Immature natural killer cell (primary cell): Measurements from ENCODE around the gene COL4A1. TPM values are rescaled to one million over a fixed set of nuclear protein-coding genes. Genes with fewer than 3 reads are reported as not detected.
A peak's percentile ranks its signal among the peaks of the same experiment; 100 is the strongest.

Experiments
- DNase-seq, 3 donors: peaks; one replicate each; pipeline ENCODE4 v3.0.0; 2022; ENCODE audit warnings: mixed read lengths in 1 of 3
- H3K27ac Mint-ChIP-seq, 6 donors: one replicate each; pipeline ENCODE4 v1.8.0; 2020; ENCODE audit warnings: mixed read lengths in 6 of 6, mild to moderate bottlenecking in 5 of 6, inconsistent platforms in 4 of 6, moderate library complexity in 3 of 6
- H3K27me3 Mint-ChIP-seq, 3 donors: one replicate each; pipeline ENCODE4 v1.8.0; 2020 to 2021; ENCODE audit warnings: low read depth in 3 of 3, mild to moderate bottlenecking in 3 of 3, mixed read lengths in 3 of 3, moderate library complexity in 3 of 3, inconsistent platforms in 1 of 3
- H3K36me3 Mint-ChIP-seq, 3 donors: one replicate each; pipeline ENCODE4 v1.8.0; 2020; ENCODE audit warnings: mixed read lengths in 3 of 3, inconsistent platforms in 2 of 3, mild to moderate bottlenecking in 2 of 3
- H3K4me1 Mint-ChIP-seq, 2 donors: one replicate each; pipeline ENCODE4 v1.8.0; 2020; ENCODE audit warnings: inconsistent platforms in 2 of 2, mild to moderate bottlenecking in 2 of 2, mixed read lengths in 2 of 2, moderate library complexity in 1 of 2
- H3K4me3 Mint-ChIP-seq, 5 donors: one replicate each; pipeline ENCODE4 v1.8.0; 2020; ENCODE audit warnings: mild to moderate bottlenecking in 5 of 5, mixed read lengths in 5 of 5, inconsistent platforms in 3 of 5, moderate library complexity in 3 of 5
- H3K9me3 Mint-ChIP-seq, 6 donors: one replicate each; pipeline ENCODE4 v1.8.0; 2020; ENCODE audit warnings: mild to moderate bottlenecking in 6 of 6, mixed read lengths in 6 of 6, inconsistent platforms in 4 of 6, moderate library complexity in 3 of 6
- polyA plus RNA-seq, 3 donors: library from polyadenylated mRNA; unstranded; fragments of 300-500 nt; fragmentation: Illumina TruSeq; gene quantifications; one replicate each; pipeline ENCODE4 v1.2.3, GENCODE V29; 2021

COL4A1 gene
- polyA plus RNA-seq, 3 donors from 2014 or later = not detected

DNA sequence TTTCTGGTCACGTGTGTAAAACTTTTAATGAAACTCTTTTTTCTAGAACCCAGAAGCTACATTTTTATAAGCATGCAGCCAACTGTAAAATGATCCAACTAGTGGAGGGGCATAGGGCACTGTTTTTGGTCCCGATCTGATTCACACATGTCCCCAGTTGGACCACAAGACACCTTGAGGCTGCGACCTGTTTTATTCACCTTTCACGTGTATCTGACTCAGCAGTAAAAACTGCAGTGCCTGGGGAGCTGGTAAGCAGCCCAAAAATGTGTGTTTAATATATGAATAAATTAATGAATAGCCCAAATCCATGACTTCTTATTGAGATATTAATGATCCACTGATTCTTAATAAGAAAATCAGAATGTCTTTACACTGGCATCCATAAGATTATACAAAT is 140.4 kb downstream of the COL4A1 start:
- no peaks in the 10 kb centered on the region for H3K9me3 Mint-ChIP-seq
- peaks cover 2 to 6% (median 2%) of the 10 kb centered on the region in 3 donors for H3K27me3 Mint-ChIP-seq
- DNase-seq = no peak
- no peak overlapping the region for H3K27ac Mint-ChIP-seq
- H3K4me3 Mint-ChIP-seq = no peak overlapping the region
- H3K4me1 Mint-ChIP-seq = no peaks in the 10 kb centered on the region
- H3K36me3 Mint-ChIP-seq = no peaks in the 10 kb centered on the region

DNA sequence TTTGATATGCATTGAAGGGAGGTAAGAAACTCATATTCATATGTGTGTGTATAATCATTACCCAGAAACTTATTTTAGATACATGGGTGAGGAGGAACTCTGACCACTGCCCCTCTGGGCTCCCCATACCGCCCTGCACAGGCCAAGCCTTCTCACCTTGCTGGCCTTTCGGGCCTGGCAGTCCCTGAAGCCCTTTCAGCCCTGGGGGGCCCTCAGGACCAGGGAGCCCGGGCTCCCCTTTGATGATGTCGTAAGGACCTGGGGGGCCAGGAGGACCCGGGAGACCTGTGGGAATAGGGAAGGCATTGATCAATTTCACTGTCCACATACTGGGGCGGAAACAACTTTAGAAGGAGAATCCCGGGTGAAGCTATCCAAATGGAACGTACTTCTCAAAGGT is 142.3 kb downstream of the COL4A1 start:
- H3K4me1 Mint-ChIP-seq = no peaks in the 10 kb centered on the region
- no peak for DNase-seq
- no peaks in the 10 kb centered on the region for H3K9me3 Mint-ChIP-seq
- H3K27me3 Mint-ChIP-seq = peaks cover 2 to 6% (median 2%) of the 10 kb centered on the region in 3 donors
- H3K4me3 Mint-ChIP-seq = no peak overlapping the region
- H3K36me3 Mint-ChIP-seq = no peaks in the 10 kb centered on the region
- no peak overlapping the region for H3K27ac Mint-ChIP-seq

DNA sequence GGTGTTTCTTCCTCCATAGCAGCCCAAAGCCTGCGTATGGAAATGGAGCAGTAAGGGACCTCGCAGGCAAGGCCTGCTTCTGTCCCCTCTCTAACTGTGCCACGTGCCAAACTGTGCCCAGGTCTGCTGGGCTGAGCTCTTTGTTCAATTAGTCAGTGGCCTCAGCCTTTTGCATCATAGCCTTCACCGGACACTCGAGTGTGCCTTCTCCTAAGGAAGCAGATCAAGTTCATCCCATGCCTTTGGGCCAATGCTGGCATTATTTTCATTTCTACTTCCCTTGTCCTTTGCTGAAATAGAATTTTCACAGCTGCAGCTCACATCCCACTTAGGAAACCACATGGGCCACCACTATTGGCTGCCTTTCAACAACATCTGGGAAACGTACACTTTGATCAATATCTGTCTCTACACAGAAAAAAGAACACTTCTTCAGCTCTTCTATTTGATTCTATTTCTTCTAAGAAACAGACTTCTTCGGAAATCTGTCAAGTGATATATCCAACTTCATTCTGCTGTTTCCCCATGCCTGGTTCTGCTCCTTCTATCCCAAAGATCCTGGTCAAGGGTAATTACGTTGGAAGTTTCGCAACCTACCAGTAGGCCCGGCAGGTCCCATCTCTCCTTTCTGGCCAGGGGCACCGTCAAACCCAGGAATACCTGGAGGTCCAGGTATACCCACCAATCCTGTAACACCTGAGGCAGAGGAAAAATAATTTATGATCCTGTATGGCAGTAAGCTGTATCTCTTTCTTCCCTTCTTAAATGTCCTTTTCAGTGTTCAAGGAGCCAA is 143.9 kb downstream of the COL4A1 start:
- no peaks in the 10 kb centered on the region for H3K4me1 Mint-ChIP-seq
- H3K9me3 Mint-ChIP-seq = no peaks in the 10 kb centered on the region
- no peak for DNase-seq
- H3K27ac Mint-ChIP-seq = no peak overlapping the region
- H3K4me3 Mint-ChIP-seq = no peak overlapping the region
- no peaks in the 10 kb centered on the region for H3K36me3 Mint-ChIP-seq
- peaks cover 2 to 6% (median 2%) of the 10 kb centered on the region in 3 donors for H3K27me3 Mint-ChIP-seq

DNA sequence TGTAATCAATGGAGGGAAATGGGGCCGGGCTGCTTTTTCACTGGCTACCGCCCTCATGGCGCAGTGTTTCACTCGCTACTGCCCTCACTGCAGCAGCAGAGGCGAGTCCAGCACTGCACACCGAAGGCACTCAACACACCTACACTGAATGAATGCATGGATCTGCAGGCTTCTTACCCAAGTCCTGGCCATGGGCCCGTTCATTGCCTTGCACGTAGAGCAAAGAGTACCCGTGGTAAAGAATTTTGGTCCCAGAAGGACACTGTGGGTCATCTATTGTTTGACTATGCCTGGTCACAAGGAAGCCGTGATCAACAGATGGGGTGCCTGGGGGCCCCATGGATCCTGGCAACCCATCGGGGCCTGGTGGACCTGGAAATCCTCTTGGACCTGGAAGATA is 144.9 kb downstream of the COL4A1 start:
- Mint-ChIP-seq H3K4me3 (no peak overlapping the region), H3K27ac (no peak overlapping the region), H3K36me3 (no peaks in the 10 kb centered on the region), H3K4me1 (no peaks in the 10 kb centered on the region), H3K27me3 (peaks cover 0 to 3% (median 2%) of the 10 kb centered on the region in 3 donors), H3K9me3 (no peaks in the 10 kb centered on the region)
- no peak for DNase-seq

DNA sequence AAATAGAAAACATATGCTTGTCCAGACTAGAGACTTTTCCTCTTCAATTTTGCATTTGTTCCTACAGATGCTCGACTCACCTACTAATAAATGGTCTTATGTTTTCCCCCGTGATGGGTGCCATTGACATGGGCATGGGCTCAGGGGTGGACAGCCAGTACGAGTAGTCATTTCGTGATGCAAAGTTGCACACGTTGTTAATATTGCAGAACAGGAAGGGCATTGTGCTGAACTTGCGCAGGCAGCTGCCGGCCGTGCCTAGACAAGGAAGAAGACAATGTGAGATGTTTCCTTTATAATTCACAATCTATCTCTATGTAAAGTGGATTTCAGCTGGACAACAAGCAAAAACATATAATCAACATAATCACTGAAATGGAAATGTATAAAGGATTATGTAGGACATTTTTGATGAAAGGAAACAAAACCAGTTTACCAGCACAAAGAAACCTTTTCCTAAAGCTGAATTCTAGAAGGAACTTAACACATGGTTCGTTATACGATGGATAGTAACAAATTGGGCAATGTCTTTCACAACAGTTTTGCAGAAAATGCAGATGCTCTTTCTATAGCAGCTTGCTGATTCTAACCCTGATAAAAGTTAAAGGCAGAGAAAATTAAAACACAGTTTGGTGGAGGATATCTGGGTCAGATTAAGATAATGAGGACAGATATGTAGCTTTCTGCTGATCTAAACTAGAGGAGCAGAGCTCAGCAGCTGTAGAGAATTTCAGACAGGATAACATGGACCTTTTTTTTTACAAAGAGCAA is 145.7 kb downstream of the COL4A1 start:
- no peak for DNase-seq
- H3K4me3 Mint-ChIP-seq = no peak overlapping the region
- peaks cover 0 to 3% (median 2%) of the 10 kb centered on the region in 3 donors for H3K27me3 Mint-ChIP-seq
- no peaks in the 10 kb centered on the region for H3K36me3 Mint-ChIP-seq
- no peaks in the 10 kb centered on the region for H3K4me1 Mint-ChIP-seq
- peaks cover 0 to 1% (median 0%) of the 10 kb centered on the region in 6 donors for H3K9me3 Mint-ChIP-seq
- no peak overlapping the region for H3K27ac Mint-ChIP-seq

DNA sequence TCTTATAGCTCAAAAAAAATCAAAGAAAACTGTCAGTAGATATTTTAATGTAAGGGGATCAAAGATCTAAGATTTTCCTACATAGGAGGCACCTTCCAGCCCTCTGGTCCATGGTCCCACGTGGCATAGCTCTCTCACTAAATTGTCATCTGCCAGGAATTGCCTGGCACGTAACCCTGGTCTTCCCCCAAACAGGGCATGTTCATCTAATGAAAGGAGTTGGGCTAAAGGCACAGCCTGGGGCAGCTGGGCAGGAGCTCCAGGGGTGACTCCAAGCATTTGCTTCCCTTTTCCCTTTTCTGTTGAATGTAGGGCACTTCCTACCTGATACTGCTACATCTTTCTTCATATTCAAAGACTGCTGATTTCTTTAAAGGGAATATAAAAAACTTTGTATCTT is 148.7 kb downstream of the COL4A1 start:
- H3K4me3 Mint-ChIP-seq = no peak overlapping the region
- no peak overlapping the region for H3K27ac Mint-ChIP-seq
- H3K27me3 Mint-ChIP-seq = peaks cover 0 to 4% (median 0%) of the 10 kb centered on the region in 3 donors
- no peaks in the 10 kb centered on the region for H3K36me3 Mint-ChIP-seq
- DNase-seq = no peak
- H3K9me3 Mint-ChIP-seq = peaks cover 0 to 1% (median 0%) of the 10 kb centered on the region in 6 donors
- H3K4me1 Mint-ChIP-seq = no peaks in the 10 kb centered on the region

DNA sequence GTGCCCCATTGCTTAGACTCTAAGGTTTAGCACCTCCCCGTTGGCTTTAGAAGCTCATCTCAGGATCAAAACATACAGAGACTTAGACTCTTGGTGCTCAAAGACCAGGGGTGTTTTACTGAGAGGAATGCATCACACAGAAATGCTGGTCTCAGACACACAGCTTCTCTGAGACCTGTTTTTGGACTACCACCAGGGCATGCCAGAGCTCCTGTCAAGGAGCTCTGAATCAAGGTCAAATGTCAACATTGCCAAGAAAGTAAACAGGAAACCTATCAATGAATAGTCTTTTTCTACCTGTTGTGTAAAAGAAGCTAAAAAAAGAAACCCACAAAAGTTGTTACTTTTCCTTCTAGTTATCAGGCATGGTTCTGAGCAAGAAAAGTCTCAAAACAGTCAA is 149.2 kb downstream of the COL4A1 start:
- H3K9me3 Mint-ChIP-seq = peaks cover 0 to 1% (median 0%) of the 10 kb centered on the region in 6 donors

DNA sequence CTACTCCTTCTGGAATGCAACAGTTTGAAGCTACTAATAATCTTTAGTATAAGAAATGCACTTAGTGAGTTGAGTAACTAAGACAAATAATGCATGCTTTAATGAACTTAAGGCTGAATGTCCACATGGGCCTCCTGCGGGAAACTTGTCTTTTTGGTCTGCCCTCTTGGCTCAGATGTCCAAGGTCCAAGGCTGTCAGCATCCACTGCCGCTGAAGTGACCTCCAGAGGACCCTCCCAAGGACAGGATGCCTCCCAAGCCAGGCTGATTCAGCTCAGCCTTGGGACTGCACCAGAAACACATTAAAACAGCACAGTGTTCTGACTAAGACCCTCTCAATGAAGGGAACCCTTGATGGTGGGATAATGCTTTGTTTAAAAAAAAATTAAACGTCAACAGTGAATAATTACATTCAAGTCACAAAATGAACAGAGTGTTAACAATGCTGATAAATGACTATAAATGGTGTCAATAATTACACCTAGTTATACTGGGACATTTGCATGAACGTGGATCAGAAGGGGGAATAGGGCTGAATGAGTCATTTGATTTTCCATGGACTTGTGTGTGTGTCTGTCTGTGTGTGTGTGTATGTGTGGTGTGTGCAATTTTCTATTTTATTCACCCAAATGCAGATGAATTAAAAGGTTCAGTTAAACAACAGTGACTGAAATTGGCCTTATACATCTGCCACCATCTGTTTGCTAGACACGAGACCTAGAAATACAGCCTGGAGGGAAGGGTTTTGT is 150.5 kb downstream of the COL4A1 start:
- H3K27ac Mint-ChIP-seq = no peak overlapping the region
- peaks cover 0 to 4% (median 0%) of the 10 kb centered on the region in 3 donors for H3K27me3 Mint-ChIP-seq
- DNase-seq = no peak
- peaks cover 0 to 1% (median 0%) of the 10 kb centered on the region in 6 donors for H3K9me3 Mint-ChIP-seq
- no peaks in the 10 kb centered on the region for H3K4me1 Mint-ChIP-seq
- no peaks in the 10 kb centered on the region for H3K36me3 Mint-ChIP-seq
- H3K4me3 Mint-ChIP-seq = no peak overlapping the region

More for the DNA sequence above, 149.2 kb downstream of the COL4A1 start:
- H3K4me3 Mint-ChIP-seq = no peak overlapping the region
- peaks cover 0 to 2% (median 0%) of the 10 kb centered on the region in 3 donors for H3K27me3 Mint-ChIP-seq
- DNase-seq = no peak
- no peak overlapping the region for H3K27ac Mint-ChIP-seq
- H3K4me1 Mint-ChIP-seq = no peaks in the 10 kb centered on the region
- no peaks in the 10 kb centered on the region for H3K36me3 Mint-ChIP-seq

DNA sequence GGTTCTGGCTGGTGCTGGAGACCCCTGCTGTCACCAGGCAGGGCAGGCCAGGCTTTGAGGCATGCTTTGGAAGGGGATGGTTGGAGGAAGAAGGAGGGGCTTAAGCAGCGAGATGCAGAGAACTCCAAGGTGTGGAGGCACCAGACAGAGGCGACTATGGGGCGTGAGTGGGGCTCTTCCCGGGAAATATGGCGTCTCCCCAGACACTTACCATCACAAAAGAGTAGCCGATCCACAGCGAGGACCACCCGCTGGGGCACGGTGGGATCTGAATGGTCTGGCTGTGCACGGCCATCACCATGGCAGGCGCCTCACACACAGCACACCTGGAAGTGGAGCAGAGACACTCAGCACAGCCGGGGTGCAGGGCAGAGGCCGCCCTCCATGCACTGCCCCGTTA is 151.9 kb downstream of the COL4A1 start:
- Mint-ChIP-seq H3K36me3 (no peaks in the 10 kb centered on the region), H3K9me3 (peaks cover 0 to 1% (median 0%) of the 10 kb centered on the region in 6 donors), H3K27ac (no peak overlapping the region), H3K27me3 (peaks cover 0 to 5% (median 0%) of the 10 kb centered on the region in 3 donors), H3K4me1 (no peaks in the 10 kb centered on the region), H3K4me3 (no peak overlapping the region)
- DNase-seq = no peak

DNA sequence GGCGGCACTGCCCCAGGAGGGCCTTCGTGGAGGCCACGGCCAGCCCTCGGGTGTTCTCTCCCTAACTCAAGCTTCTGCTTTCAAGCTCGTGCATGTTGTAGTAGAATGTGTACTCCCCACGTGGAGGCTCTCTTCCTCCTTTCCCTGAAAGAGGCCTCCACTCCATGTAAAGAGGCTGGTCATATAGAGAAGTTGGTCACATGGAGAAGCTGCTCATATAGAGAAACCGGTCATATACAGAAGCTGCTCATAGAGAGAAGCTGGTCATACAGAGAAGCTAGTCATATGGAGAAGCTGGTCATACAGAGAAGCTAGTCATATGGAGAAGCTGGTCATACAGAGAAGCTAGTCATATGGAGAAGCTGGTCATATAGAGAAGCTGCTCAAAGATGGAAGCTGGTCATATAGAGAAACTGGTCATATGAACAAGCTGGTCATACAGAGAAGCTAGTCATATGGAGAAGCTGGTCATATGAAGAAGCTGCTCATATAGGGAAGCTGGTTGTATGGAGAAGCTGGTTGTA is 152.5 kb downstream of the COL4A1 start:
- Mint-ChIP-seq H3K36me3 (no peaks in the 10 kb centered on the region), H3K4me1 (no peaks in the 10 kb centered on the region), H3K9me3 (peaks cover 0 to 1% (median 0%) of the 10 kb centered on the region in 6 donors), H3K27me3 (peaks cover 0 to 5% (median 0%) of the 10 kb centered on the region in 3 donors), H3K4me3 (no peak overlapping the region), H3K27ac (no peak overlapping the region)
- no peak for DNase-seq

DNA sequence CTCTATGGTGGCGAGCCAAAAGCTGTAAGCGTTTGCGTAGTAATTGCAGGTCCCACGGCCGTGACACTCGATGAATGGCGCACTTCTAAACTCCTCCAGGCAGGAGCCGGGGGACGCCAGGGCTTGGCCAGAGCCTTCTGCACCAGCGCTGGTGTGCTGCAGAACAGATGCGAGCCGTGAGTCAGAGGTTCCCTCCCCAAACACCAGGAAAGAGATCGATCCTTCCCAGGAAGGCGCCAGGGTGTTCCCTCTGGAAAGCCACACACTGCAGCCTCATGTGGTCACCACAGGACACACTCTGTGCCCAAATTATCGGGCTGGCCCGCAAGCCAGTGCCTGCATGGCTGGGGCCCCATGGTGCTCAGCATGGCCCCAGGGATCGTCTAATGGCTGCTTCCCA is 154.6 kb downstream of the COL4A1 start:
- no peak overlapping the region for H3K27ac Mint-ChIP-seq
- peaks cover 0 to 5% (median 0%) of the 10 kb centered on the region in 3 donors for H3K27me3 Mint-ChIP-seq

DNA sequence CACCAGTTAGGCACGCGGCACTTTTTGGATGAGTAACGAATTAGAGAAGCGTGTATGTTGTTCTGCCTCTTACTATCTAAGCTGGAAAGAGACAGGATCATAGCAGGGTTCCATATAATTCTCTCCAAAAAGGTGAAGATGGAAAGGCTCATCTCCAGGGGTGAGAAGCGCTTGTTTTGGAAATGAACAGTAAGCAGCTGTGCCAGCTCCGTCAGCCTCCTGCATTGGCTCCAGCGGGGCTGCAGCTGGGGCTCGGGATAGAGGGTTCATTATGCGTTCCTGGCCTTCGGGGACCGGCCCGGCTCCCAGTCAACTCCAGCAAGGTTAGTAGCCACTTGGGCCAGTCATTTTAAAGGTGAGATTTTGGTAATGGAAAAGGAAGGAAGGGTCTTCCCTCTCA is 155.5 kb downstream of the COL4A1 start:
- H3K27me3 Mint-ChIP-seq = peaks cover 0 to 5% (median 0%) of the 10 kb centered on the region in 3 donors
- H3K27ac Mint-ChIP-seq = no peak overlapping the region
- no peak for DNase-seq
- no peaks in the 10 kb centered on the region for H3K9me3 Mint-ChIP-seq
- H3K36me3 Mint-ChIP-seq = no peaks in the 10 kb centered on the region
- no peaks in the 10 kb centered on the region for H3K4me1 Mint-ChIP-seq
- no peak overlapping the region for H3K4me3 Mint-ChIP-seq

More for the DNA sequence above, 154.6 kb downstream of the COL4A1 start:
- DNase-seq = no peak
- Mint-ChIP-seq H3K4me3 (no peak overlapping the region), H3K4me1 (no peaks in the 10 kb centered on the region), H3K36me3 (no peaks in the 10 kb centered on the region), H3K9me3 (peaks cover 0 to 1% (median 0%) of the 10 kb centered on the region in 6 donors)

DNA sequence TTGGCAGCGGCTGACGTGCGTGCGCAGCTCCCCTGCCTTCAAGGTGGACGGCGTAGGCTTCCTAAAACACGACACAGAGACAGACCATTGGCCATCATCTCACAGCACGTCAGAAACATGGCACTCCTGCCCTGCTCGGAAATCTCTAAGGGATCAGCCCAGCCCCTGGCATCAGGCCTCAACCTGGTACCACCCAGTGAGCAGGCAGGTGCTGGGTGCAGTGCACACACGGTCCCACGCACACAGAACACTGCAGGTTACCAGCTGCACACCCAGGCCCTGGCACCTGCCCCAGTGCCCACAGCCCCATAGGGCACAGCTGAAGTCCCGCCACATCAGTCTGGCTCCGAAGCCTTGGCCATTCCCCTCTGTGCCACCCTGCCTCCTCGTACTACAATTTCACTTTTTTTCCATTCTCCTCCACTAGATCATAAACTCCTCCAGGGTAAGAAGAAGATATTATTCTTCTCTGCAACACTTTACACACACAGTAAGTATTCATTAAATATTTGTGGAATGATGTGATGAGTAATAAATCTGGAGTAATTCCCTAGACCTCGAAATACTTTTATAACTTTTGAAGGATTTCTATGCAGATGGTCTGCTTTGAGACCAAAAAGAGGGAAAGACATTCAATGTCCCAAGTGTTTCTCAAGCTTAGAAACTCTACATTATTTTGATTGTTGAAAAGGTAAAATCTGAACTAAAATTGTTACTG is 156.4 kb downstream of the COL4A1 start:
- Mint-ChIP-seq H3K27me3 (peaks cover 0 to 5% (median 0%) of the 10 kb centered on the region in 3 donors), H3K9me3 (no peaks in the 10 kb centered on the region), H3K27ac (peak overlapping the region in 1 of 6 donors; percentile 13), H3K36me3 (no peaks in the 10 kb centered on the region), H3K4me3 (no peak overlapping the region), H3K4me1 (no peaks in the 10 kb centered on the region)
- DNase-seq = no peak
